ENCODE results near the gene P2RX2. TPM values are rescaled to one million over a fixed set of nuclear protein-coding genes. Genes with fewer than 3 reads are reported as not detected.

The P2RX2 gene
- total RNA-seq, 1 experiment from 2014 or later: not detected

DNA sequence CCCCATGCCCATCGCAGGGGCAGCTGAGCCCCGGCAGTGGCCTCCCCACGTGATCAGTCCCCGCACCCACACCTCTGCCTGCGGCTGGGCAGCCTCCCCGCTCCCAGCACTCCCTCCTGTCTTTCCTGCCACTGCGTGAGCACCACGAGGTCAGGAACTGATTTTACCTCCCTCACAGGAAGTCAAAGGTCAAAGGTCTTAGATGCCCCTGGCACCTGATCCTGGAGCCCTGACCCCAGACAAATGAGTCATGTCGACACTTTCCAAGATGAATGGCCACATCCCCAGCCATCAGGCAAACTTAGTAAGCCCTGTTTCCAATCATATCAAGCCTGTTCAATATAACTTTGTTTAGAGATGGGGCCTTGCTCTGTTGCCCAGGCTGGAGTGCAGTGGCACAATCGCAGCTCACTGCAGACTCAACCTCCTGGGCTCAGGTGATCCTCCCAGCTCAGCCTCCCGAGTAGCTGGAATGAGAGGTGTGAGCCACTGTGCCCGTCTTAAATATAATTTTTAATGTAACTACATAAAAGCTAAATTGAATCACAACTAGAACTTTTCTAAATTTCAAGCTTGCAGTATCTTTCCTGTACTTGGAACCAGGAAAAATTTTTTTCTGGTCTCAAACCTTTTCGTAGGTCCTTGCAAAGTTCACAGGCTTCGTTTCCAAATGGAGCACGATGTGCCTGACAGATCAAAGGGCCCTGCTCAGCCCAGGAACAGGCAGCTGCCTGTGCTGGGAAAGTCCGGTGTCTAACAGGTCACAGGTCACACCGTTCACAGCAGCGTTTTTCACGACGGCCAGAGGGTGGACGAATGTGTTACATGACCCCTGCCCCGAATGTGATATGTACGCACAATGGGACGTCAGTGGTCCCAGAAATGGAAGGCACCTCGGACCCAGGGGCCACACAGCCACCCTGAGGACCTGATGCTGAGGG lies 10.1 kb upstream of the P2RX2 start:
- Histone ChIP-seq H4K20me1 (ENCODE audit: insufficient read depth) (no peaks in the 10 kb centered on the region; the same call in 1 of the 2 replicates), H3K9me3 (ENCODE audit: insufficient read depth, low read depth) (no peaks in the 10 kb centered on the region; the same call in 1 of the 2 replicates), H3K4me3 (no peak overlapping the region), H3K4me2 (no peak overlapping the region), H3K9me2 (ENCODE audit: insufficient read depth) (no peaks in the 10 kb centered on the region), H3K27me3 (ENCODE audit: insufficient read depth, low read depth) (peaks cover 78% of the 10 kb centered on the region), H2AFZ (no peak overlapping the region), H3K79me2 (ENCODE audit: low read depth) (no peaks in the 10 kb centered on the region), H3K4me1 (replicated peaks; ENCODE audit: insufficient read depth) (no peaks in the 10 kb centered on the region), H3F3A (ENCODE audit: insufficient read depth, low read depth) (no peaks in the 10 kb centered on the region; the same call in 1 of the 2 replicates), H3K27ac (no peak overlapping the region), H3K36me3 (ENCODE audit: low read depth) (no peaks in the 10 kb centered on the region)
- no TSS peak for BruUV-seq (replicated peaks)
- intact Hi-C loops (cut with micrococcal nuclease; ENCODE audit: unreplicated experiment): no loop called here
- CTCF ChIA-PET: interaction anchor here (0.7 kb wide), 1 partner anchor 194 kb away, joined by 3 read pairs; no protein-coding TSS in a partner anchor
- no peak for DNase-seq
- POLR2A ChIA-PET (ENCODE audit: unreplicated experiment): no interaction called here
- no peak for TF ChIP-seq EZH2 (IDR thresholded peaks at IDR 0.05; ENCODE audit: low read depth)
- TF ChIP-seq, protein P1, sequence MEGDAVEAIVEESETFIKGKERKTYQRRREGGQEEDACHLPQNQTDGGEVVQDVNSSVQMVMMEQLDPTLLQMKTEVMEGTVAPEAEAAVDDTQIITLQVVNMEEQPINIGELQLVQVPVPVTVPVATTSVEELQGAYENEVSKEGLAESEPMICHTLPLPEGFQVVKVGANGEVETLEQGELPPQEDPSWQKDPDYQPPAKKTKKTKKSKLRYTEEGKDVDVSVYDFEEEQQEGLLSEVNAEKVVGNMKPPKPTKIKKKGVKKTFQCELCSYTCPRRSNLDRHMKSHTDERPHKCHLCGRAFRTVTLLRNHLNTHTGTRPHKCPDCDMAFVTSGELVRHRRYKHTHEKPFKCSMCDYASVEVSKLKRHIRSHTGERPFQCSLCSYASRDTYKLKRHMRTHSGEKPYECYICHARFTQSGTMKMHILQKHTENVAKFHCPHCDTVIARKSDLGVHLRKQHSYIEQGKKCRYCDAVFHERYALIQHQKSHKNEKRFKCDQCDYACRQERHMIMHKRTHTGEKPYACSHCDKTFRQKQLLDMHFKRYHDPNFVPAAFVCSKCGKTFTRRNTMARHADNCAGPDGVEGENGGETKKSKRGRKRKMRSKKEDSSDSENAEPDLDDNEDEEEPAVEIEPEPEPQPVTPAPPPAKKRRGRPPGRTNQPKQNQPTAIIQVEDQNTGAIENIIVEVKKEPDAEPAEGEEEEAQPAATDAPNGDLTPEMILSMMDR (conservative IDR thresholded peaks at IDR 0.05): no peak

DNA sequence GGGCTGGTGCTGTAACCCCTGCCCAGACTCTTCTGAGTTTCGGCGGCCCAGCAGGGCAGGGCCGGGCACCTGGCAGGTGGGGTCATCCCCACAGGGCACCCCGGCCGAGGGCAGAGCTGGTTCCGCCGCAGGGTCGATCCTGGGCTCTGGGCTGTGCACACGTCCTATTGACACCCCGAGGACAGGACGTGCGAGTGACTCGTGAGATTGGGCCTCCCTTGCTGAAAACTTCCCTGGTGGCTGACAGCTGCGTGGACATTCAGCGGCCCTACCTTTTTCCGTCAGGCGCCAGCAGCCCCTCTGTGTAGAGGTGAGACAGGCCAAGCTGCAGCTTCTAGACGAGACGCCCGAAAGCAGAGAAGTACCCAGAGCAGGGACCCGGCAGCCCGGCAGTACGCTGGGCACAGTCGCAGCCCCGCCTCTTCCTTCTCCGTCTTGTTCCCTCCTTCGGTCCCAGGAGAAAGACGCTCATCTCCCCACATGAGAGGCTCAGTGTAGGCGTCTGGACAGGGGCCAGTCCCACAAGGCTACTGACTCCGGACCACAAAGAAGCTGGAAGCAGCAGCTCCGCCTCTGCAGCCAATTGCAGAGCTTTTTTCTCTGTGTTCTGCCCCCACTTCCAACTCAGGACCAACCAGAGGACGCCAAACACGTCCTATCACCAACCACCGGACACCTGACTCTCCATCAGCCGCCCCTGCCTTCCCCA lies 8.4 kb upstream of the P2RX2 start, which contains the start of gene LRCOL1:
LRCOL1 (minus strand) TSS at position 532 of the 709 bp plus-strand sequence. CDS start 4,331 bp downstream, outside the sequence.
- H3K36me3 ChIP-seq (ENCODE audit: low read depth): no peaks in the 10 kb centered on the region
- ChIA-PET POLR2A (ENCODE audit: unreplicated experiment) (no interaction called here), CTCF (no interaction called here)
- no TSS peak for BruUV-seq (replicated peaks)
- peaks cover 62% of the 10 kb centered on the region for H3K27me3 ChIP-seq (ENCODE audit: insufficient read depth, low read depth)
- no peaks in the 10 kb centered on the region for H3K4me1 ChIP-seq (replicated peaks; ENCODE audit: insufficient read depth)
- H3K9me2 ChIP-seq (ENCODE audit: insufficient read depth): no peaks in the 10 kb centered on the region
- no peak for TF ChIP-seq EZH2 (IDR thresholded peaks at IDR 0.05; ENCODE audit: low read depth)
- TF ChIP-seq, protein P1 (conservative IDR thresholded peaks at IDR 0.05): no peak
- no peak within 1 kb of the TSS for H3K4me2 ChIP-seq
- no peaks in the 10 kb centered on the region for H4K20me1 ChIP-seq (ENCODE audit: insufficient read depth)
- H3K4me3 ChIP-seq: no peak within 1 kb of the TSS
- H3K27ac ChIP-seq: no peak within 1 kb of the TSS
- DNase-seq: no peak
- no peak within 1 kb of the TSS for H2AFZ ChIP-seq
- no peaks in the 10 kb centered on the region; the same call in 1 of the 2 replicates for H3K9me3 ChIP-seq (ENCODE audit: insufficient read depth, low read depth)
- no peaks in the 10 kb centered on the region; the same call in 1 of the 2 replicates for H3F3A ChIP-seq (ENCODE audit: insufficient read depth, low read depth)
- intact Hi-C loops (cut with micrococcal nuclease; ENCODE audit: unreplicated experiment): loop anchor here (10.0 kb wide), 1 partner anchor 455 kb away; no protein-coding TSS in a partner anchor
- no peaks in the 10 kb centered on the region for H3K79me2 ChIP-seq (ENCODE audit: low read depth)

DNA sequence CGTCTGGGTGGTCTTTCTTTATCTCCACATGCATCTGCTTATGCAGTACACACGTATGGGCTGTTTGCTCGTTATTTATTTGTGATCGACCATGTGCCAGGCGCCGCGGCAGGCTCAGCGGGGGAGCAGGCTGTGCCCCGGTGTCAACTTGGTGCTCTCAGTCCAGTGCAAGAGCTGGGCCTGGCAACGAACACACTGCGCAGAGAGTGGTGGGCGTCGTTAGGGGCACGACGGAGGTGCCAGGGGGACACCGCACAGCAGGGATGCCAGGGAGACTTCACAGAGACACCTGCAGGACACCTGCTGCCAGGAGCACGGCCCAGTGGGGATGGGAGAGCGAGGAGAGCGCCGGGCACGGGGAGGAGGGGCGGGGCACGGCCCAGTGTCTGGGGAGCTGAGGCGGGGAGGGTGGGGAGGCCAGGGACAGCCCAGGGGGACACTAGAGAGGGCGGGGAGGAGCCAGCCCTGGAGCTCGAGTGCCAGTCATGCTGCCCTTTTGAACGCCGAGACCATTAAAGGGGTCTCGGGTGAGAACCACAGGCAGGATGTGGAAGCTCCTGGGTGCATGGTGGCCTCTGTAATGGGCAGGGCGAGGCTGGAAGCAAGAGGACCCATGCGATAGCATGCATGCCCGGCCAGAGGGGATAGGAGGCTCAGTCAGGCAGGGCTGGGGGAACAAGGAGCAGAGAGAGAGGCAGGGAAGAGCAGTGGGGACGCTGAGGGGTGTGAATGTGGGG lies 7.5 kb upstream of the P2RX2 start:
- no peak overlapping the region for H3K4me3 ChIP-seq
- DNase-seq: no peak
- no peaks in the 10 kb centered on the region for H3K4me1 ChIP-seq (replicated peaks; ENCODE audit: insufficient read depth)
- H3K36me3 ChIP-seq (ENCODE audit: low read depth): no peaks in the 10 kb centered on the region
- BruUV-seq (replicated peaks): no TSS peak
- no peaks in the 10 kb centered on the region for H4K20me1 ChIP-seq (ENCODE audit: insufficient read depth)
- no peaks in the 10 kb centered on the region; the same call in 1 of the 2 replicates for H3F3A ChIP-seq (ENCODE audit: insufficient read depth, low read depth)
- peaks cover 65% of the 10 kb centered on the region for H3K27me3 ChIP-seq (ENCODE audit: insufficient read depth, low read depth)
- H3K27ac ChIP-seq: no peak overlapping the region
- H3K4me2 ChIP-seq: no peak overlapping the region
- no peak overlapping the region for H2AFZ ChIP-seq
- ChIA-PET POLR2A (ENCODE audit: unreplicated experiment) (no interaction called here), CTCF (no interaction called here)
- no peak for TF ChIP-seq EZH2 (IDR thresholded peaks at IDR 0.05; ENCODE audit: low read depth)
- TF ChIP-seq, protein P1 (conservative IDR thresholded peaks at IDR 0.05): no peak
- H3K9me3 ChIP-seq (ENCODE audit: insufficient read depth, low read depth): no peaks in the 10 kb centered on the region; the same call in 1 of the 2 replicates
- H3K79me2 ChIP-seq (ENCODE audit: low read depth): no peaks in the 10 kb centered on the region
- intact Hi-C loops (cut with micrococcal nuclease; ENCODE audit: unreplicated experiment): loop anchor here (10.0 kb wide), 1 partner anchor 456 kb away; no protein-coding TSS in a partner anchor
- no peaks in the 10 kb centered on the region for H3K9me2 ChIP-seq (ENCODE audit: insufficient read depth)

All from PC-9 (cell line).